ENCODE results near the gene SLC15A4. TPM values are rescaled to one million over a fixed set of nuclear protein-coding genes. Genes with fewer than 3 reads are reported as not detected.

The SLC15A4 gene
- total RNA-seq, 4 donors from 2014 or later: 37.5 to 43.0 (median 39.6) TPM

DNA sequence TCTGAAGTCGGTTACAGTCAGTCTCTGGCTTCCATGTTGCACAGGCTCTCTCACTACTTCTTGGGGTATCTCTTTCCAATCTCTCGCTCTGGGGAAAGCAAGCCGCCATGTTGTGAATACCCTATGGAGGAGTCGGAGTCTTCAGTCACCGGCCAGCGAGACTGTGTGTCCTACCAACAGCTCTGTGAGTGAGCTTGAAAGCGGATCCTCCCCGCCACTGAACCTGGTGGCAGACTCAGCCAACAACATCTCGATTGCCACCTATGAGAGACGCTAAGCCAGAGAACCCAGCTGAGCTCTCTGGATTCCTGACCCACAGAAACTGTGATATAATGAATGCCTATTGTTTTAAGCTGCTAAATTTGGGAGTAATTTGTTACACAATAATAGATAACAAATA, 51.5 kb downstream of the SLC15A4 start:
- no peak for TF ChIP-seq POLR2A (IDR thresholded peaks at IDR 0.05; ENCODE audit: low read depth)
- TF ChIP-seq, protein P1, sequence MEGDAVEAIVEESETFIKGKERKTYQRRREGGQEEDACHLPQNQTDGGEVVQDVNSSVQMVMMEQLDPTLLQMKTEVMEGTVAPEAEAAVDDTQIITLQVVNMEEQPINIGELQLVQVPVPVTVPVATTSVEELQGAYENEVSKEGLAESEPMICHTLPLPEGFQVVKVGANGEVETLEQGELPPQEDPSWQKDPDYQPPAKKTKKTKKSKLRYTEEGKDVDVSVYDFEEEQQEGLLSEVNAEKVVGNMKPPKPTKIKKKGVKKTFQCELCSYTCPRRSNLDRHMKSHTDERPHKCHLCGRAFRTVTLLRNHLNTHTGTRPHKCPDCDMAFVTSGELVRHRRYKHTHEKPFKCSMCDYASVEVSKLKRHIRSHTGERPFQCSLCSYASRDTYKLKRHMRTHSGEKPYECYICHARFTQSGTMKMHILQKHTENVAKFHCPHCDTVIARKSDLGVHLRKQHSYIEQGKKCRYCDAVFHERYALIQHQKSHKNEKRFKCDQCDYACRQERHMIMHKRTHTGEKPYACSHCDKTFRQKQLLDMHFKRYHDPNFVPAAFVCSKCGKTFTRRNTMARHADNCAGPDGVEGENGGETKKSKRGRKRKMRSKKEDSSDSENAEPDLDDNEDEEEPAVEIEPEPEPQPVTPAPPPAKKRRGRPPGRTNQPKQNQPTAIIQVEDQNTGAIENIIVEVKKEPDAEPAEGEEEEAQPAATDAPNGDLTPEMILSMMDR (IDR thresholded peaks at IDR 0.05): no peak
- TF ChIP-seq EP300 (IDR thresholded peaks at IDR 0.05): no peak
- TF ChIP-seq POLR2AphosphoS5 (IDR thresholded peaks at IDR 0.05): no peak
- Histone ChIP-seq H3K4me3 (no peak overlapping the region), H3K27ac (replicated peaks in 1 of 4) (no peak overlapping the region), H3K9me3 (no peaks in the 10 kb centered on the region), H3K27me3 (peaks cover 0 to 14% (median 0%) of the 10 kb centered on the region in 4 donors), H3K36me3 (no peaks in the 10 kb centered on the region), H3K4me1 (no peaks in the 10 kb centered on the region)
- no peak for DNase-seq (ENCODE audit: extremely low spot score)
- WGBS: 97% methylated on average over 9 of the region's 10 CpGs
- intact Hi-C loops (cut with DNase I): no loop called here

DNA sequence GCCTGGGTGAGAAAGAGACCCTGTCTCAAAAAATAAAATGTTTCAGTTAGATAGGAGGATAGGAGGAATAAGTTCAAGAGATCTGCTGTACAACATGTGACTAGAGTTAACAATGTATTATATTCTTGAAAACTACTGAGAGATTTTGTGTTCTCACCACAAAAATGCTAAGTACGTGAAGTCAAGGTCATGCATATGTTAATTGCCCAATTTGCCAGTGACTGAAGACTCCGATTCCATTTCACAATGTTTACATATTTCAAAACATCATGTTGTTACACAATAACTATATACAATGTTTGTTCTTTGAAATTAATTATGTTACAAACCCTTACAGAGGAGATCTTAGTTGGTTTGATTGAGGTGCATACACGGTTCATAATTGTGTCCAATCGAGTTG, 52.1 kb downstream of the SLC15A4 start:
- intact Hi-C loops (cut with DNase I): no loop called here
- DNase-seq (ENCODE audit: extremely low spot score): no peak
- WGBS: 85% methylated on average over 4 of the region's 4 CpGs
- Histone ChIP-seq H3K9me3 (no peaks in the 10 kb centered on the region), H3K27ac (replicated peaks in 1 of 4) (no peak overlapping the region), H3K4me3 (no peak overlapping the region), H3K27me3 (peaks cover 0 to 16% (median 0%) of the 10 kb centered on the region in 4 donors), H3K4me1 (no peaks in the 10 kb centered on the region), H3K36me3 (no peaks in the 10 kb centered on the region)
- TF ChIP-seq POLR2A (IDR thresholded peaks at IDR 0.05; ENCODE audit: low read depth) (no peak), POLR2AphosphoS5 (IDR thresholded peaks at IDR 0.05) (no peak), EP300 (IDR thresholded peaks at IDR 0.05) (no peak)
- TF ChIP-seq, protein P1 (IDR thresholded peaks at IDR 0.05): no peak

DNA sequence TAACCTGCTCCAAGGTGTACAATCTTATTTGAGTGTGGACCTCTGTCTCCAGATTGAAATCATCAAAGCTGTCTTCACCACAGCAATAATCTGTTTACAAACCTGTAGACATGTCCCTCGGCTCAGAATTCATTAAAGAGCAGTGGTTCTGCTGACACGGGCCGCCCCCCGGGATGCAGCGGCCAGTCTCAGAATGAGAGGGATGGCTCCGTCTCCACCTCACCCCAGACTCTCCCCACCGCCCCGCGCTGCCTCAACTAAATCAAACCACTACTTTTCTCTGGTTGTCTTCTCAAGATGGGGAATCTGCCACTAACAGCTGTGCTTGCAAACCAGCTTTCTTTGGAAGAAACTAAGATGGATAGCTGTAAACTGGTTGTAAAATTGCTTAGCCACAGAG, 56.2 kb downstream of the SLC15A4 start:
- Histone ChIP-seq H3K27ac (replicated peaks in 1 of 4) (no peak overlapping the region), H3K9me3 (no peaks in the 10 kb centered on the region), H3K4me1 (no peaks in the 10 kb centered on the region), H3K27me3 (peaks cover 0 to 57% (median 0%) of the 10 kb centered on the region in 4 donors), H3K4me3 (no peak overlapping the region), H3K36me3 (no peaks in the 10 kb centered on the region)
- intact Hi-C loops (cut with DNase I): no loop called here
- WGBS: 31% methylated on average over 9 of the region's 9 CpGs
- TF ChIP-seq POLR2A (IDR thresholded peaks at IDR 0.05; ENCODE audit: low read depth) (no peak), EP300 (IDR thresholded peaks at IDR 0.05) (no peak), POLR2AphosphoS5 (IDR thresholded peaks at IDR 0.05) (no peak)
- TF ChIP-seq, protein P1 (IDR thresholded peaks at IDR 0.05): no peak
- DNase-seq (ENCODE audit: extremely low spot score): no peak

DNA sequence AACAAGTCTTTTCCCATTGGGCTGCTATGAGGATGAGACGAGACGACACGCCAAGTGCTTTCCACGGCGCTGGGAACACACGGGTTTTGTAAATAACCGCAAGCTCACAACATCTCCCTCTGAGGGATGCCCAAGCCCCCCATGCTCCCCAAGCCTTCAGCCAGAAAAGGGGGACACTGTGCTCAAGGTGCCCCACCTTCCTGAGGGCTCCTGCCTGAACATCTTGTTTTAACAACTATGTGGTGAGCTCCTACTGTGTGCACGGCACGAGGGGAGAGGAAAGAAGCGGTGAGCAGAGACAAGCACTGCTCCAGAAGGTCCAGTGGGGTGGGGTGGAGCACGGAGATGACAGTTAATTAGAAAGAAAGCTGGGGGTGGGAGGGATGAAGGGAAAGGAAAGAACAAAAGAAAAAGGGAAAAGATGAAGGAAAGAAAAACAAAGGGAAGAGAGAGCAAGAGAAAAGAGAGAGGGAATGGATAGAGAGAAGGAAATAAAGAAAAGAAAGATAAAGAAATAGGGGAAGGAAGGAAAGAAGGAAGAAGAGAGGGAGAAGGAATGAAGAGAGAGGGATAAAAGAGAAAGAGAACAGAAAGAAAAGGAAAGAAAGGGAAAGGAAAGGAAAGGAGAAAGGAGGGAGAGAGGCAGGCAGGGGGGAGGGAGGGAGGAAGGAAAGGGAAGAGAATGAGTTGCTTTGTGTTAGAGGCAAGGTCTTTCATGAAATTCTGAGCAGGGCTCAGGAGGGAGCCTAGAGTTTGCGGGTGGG, 56.8 kb downstream of the SLC15A4 start:
- DNase-seq (ENCODE audit: extremely low spot score): no peak
- intact Hi-C loops (cut with DNase I): no loop called here
- 73% methylated on average over 12 of the region's 12 CpGs for WGBS
- H3K27ac ChIP-seq (replicated peaks in 1 of 4): no peak overlapping the region
- H3K36me3 ChIP-seq: no peaks in the 10 kb centered on the region
- no peaks in the 10 kb centered on the region for H3K9me3 ChIP-seq
- no peaks in the 10 kb centered on the region for H3K4me1 ChIP-seq
- TF ChIP-seq EP300 (IDR thresholded peaks at IDR 0.05) (no peak), POLR2AphosphoS5 (IDR thresholded peaks at IDR 0.05) (no peak), POLR2A (IDR thresholded peaks at IDR 0.05; ENCODE audit: low read depth) (no peak)
- TF ChIP-seq, protein P1 (IDR thresholded peaks at IDR 0.05): no peak
- H3K4me3 ChIP-seq: no peak overlapping the region
- H3K27me3 ChIP-seq: peaks cover 0 to 57% (median 0%) of the 10 kb centered on the region in 4 donors
